Endothelial cell (in vitro differentiated cells): ENCODE data around the gene SMYD1. TPM values are rescaled to one million over a fixed set of nuclear protein-coding genes. Genes with fewer than 3 reads are reported as not detected.
"Not testable (repeated sequence)": the region's sequence is repeated elsewhere in the genome, so short reads cannot be mapped to it uniquely, and the experiment has no call there.

Source experiments
- DNase-seq: peaks from one replicate; pipeline ENCODE4 v3.0.0; 2021; ENCODE audit warnings: low spot score
- H3K27ac Mint-ChIP-seq: one replicate; pipeline ENCODE4 v1.8.0; 2021; ENCODE audit warnings: mixed read lengths, inconsistent platforms; ENCODE audit not compliant: unreplicated experiment
- H3K27me3 Mint-ChIP-seq: one replicate; pipeline ENCODE4 v1.8.0; 2021; ENCODE audit warnings: mild to moderate bottlenecking, moderate library complexity, mixed read lengths, inconsistent platforms; ENCODE audit not compliant: unreplicated experiment
- H3K36me3 Mint-ChIP-seq: one replicate; pipeline ENCODE4 v1.8.0; 2021; ENCODE audit warnings: mild to moderate bottlenecking, low read depth, mixed read lengths, inconsistent platforms; ENCODE audit not compliant: unreplicated experiment
- H3K4me1 Mint-ChIP-seq: one replicate; pipeline ENCODE4 v1.8.0; 2021; ENCODE audit warnings: mild to moderate bottlenecking, mixed read lengths, inconsistent platforms; ENCODE audit not compliant: unreplicated experiment
- H3K4me3 Mint-ChIP-seq: one replicate; pipeline ENCODE4 v1.8.0; 2021; ENCODE audit warnings: mild to moderate bottlenecking, mixed read lengths, inconsistent platforms; ENCODE audit not compliant: unreplicated experiment
- H3K9me3 Mint-ChIP-seq: one replicate; pipeline ENCODE4 v1.8.0; 2021; ENCODE audit warnings: mixed read lengths, inconsistent platforms; ENCODE audit not compliant: unreplicated experiment
- CTCF ChIP-seq: fragments of 200-600 bp; sonication (generic); IDR thresholded peaks from one replicate; pipeline ENCODE4 v1.5.0; 2021; ENCODE audit warnings: antibody characterized with exemption; ENCODE audit not compliant: unreplicated experiment
- long read RNA-seq: library from polyadenylated mRNA; unstranded; transcript quantifications from one replicate; pipeline ENCODE4 v2.0.0, GENCODE V29; 2020; ENCODE audit not compliant: unreplicated experiment
- total RNA-seq: library from RNA; stranded (reverse); fragmentation: NEBNext Ultra II Directional; extraction: Animal tissue kit (Norgen Biotek cat#: 25700); gene quantifications from one replicate; pipeline ENCODE4 v1.2.1, GENCODE V29; 2021; ENCODE audit not compliant: unreplicated experiment

Gene SMYD1
- total RNA-seq = not detected
- long read RNA-seq = 0 reads

GRCh38 chr2:88067598-88067997, at the start of gene SMYD1:
Gene SMYD1, plus strand, starts transcription at chr2:88067825. Its CDS starts 40 bp downstream, at chr2:88067865.
- H3K36me3 Mint-ChIP-seq = no peaks in the 10 kb centered on the region
- no peak within 1 kb of the TSS for H3K4me3 Mint-ChIP-seq
- no peak for DNase-seq
- H3K9me3 Mint-ChIP-seq = no peaks in the 10 kb centered on the region
- H3K27ac Mint-ChIP-seq = no peak within 1 kb of the TSS
- H3K27me3 Mint-ChIP-seq = no peaks in the 10 kb centered on the region
- H3K4me1 Mint-ChIP-seq = peaks cover 15% of the 10 kb centered on the region
- TF ChIP-seq CTCF = no peak

GRCh38 chr2:88018077-88018805, 49.4 kb upstream of the SMYD1 start:
- H3K27ac Mint-ChIP-seq = peak overlapping the region; percentile 85
- not testable (repeated sequence) for H3K9me3 Mint-ChIP-seq

GRCh38 chr2:88018909-88019308, 48.7 kb upstream of the SMYD1 start:
- H3K4me1 Mint-ChIP-seq = peaks cover 12% of the 10 kb centered on the region
- DNase-seq = no peak
- no peaks in the 10 kb centered on the region for H3K9me3 Mint-ChIP-seq
- H3K36me3 Mint-ChIP-seq = no peaks in the 10 kb centered on the region
- peaks cover 16% of the 10 kb centered on the region for H3K27me3 Mint-ChIP-seq
- no peak overlapping the region for H3K4me3 Mint-ChIP-seq
- TF ChIP-seq CTCF = no peak
- no peak overlapping the region for H3K27ac Mint-ChIP-seq

More at GRCh38 chr2:88018077-88018805, 49.4 kb upstream of the SMYD1 start:
- Mint-ChIP-seq H3K27me3 (peaks cover 16% of the 10 kb centered on the region), H3K4me1 (peaks cover 12% of the 10 kb centered on the region)
- H3K4me3 Mint-ChIP-seq, H3K36me3 Mint-ChIP-seq, DNase-seq: not testable (repeated sequence)

GRCh38 chr2:88019985-88020384, 47.6 kb upstream of the SMYD1 start:
- Mint-ChIP-seq H3K4me1 (peaks cover 12% of the 10 kb centered on the region), H3K9me3 (no peaks in the 10 kb centered on the region), H3K36me3 (no peaks in the 10 kb centered on the region), H3K27ac (no peak overlapping the region), H3K4me3 (no peak overlapping the region), H3K27me3 (peaks cover 17% of the 10 kb centered on the region)
- DNase-seq = no peak
- no peak for TF ChIP-seq CTCF

GRCh38 chr2:88022669-88022921, 45.0 kb upstream of the SMYD1 start:
- Mint-ChIP-seq H3K4me3 (no peak overlapping the region), H3K27ac (no peak overlapping the region), H3K4me1 (peaks cover 3% of the 10 kb centered on the region), H3K27me3 (peaks cover 4% of the 10 kb centered on the region), H3K36me3 (no peaks in the 10 kb centered on the region), H3K9me3 (no peaks in the 10 kb centered on the region)
- no peak for TF ChIP-seq CTCF
- DNase-seq = no peak
